ENCODE data around the gene KLF5. TPM values are rescaled to one million over a fixed set of nuclear protein-coding genes. Genes with fewer than 3 reads are reported as not detected.

The KLF5 gene
- total RNA-seq: 3.9 and 5.4 TPM in 2 replicates

GRCh38 chr13:73058736-73059459, at the start of gene KLF5:
Gene KLF5 (plus strand): TSS chr13:73059005. CDS start chr13:73059328, 323 bp downstream.

Small RNA genes within 50 kb of the gene (small RNA-seq; reads per million reads assigned to genes)
- not detected for gene RNU6-66P (ENCODE audit: low replicate concordance)
